Endothelial cell of umbilical vein (primary cell): ENCODE data around the gene FYB2.

Experiments used
- EZH2 ChIP-seq: IDR thresholded peaks from 2 replicates; pipeline ENCODE4 v1.6.1; 2012; ENCODE audit warnings: borderline replicate concordance, low read depth, mild to moderate bottlenecking, moderate library complexity, low read length, inconsistent platforms; ENCODE audit not compliant: severe bottlenecking
- JUN ChIP-seq: IDR thresholded peaks from 2 replicates; pipeline ENCODE4 v1.6.1; 2011; ENCODE audit warnings: borderline replicate concordance, low read depth; ENCODE audit not compliant: insufficient read length, insufficient read depth
- MYC ChIP-seq: IDR thresholded peaks from one replicate; pipeline ENCODE4 v1.6.1; 2011; ENCODE audit warnings: mild to moderate bottlenecking, low read depth, low read length
- POLR2A ChIP-seq: IDR thresholded peaks from 2 replicates; pipeline ENCODE4 v1.6.1; 2012; ENCODE audit warnings: low read depth, mild to moderate bottlenecking, control low read depth, low read length
- POLR2AphosphoS5 ChIP-seq: IDR thresholded peaks from 2 replicates; pipeline ENCODE4 v1.6.1; 2012; ENCODE audit warnings: low read depth, mild to moderate bottlenecking, control low read depth, low read length, moderate library complexity; ENCODE audit not compliant: insufficient read depth
- TF ChIP-seq, protein P1 (sequence below), 2 donors: IDR thresholded peaks; 1 replicate in 1 of 2; 2 replicates in 1 of 2; pipeline ENCODE4 v1.5.1; 2011; ENCODE audit warnings: low read length in 2 of 2, mild to moderate bottlenecking in 2 of 2, moderate library complexity in 2 of 2, control low read depth in 1 of 2, inconsistent platforms in 1 of 2, low read depth in 1 of 2; ENCODE audit not compliant: insufficient read depth in 1 of 2; ENCODE audit errors: extremely low read depth in 1 of 2
- TF ChIP-seq, protein P2 (sequence below): IDR thresholded peaks from 2 replicates; pipeline ENCODE4 v1.6.1; 2011; ENCODE audit not compliant: insufficient read depth, insufficient read length

DNA sequence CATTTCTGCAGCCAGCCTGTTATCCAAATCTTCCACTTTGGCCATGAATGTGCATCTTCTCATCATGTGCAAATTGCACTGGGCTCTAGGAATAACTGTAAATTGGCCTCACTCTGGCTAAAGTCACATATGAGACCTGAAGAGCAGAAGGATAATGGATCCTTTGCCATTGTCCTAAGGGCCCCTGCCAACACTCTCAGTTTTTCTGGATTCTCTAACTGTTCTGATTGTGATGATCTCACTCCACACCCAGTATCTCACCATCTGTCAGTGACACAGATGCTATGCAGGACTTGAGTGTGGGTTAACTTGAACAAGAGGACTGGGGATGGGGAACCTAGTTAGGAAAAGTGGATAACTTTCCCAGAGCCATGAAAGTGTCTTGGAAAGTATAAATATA is 8.5 kb upstream of the FYB2 start:
- TF ChIP-seq MYC (no peak), JUN (no peak), POLR2A (no peak), POLR2AphosphoS5 (no peak), EZH2 (no peak)
- TF ChIP-seq, protein P1, sequence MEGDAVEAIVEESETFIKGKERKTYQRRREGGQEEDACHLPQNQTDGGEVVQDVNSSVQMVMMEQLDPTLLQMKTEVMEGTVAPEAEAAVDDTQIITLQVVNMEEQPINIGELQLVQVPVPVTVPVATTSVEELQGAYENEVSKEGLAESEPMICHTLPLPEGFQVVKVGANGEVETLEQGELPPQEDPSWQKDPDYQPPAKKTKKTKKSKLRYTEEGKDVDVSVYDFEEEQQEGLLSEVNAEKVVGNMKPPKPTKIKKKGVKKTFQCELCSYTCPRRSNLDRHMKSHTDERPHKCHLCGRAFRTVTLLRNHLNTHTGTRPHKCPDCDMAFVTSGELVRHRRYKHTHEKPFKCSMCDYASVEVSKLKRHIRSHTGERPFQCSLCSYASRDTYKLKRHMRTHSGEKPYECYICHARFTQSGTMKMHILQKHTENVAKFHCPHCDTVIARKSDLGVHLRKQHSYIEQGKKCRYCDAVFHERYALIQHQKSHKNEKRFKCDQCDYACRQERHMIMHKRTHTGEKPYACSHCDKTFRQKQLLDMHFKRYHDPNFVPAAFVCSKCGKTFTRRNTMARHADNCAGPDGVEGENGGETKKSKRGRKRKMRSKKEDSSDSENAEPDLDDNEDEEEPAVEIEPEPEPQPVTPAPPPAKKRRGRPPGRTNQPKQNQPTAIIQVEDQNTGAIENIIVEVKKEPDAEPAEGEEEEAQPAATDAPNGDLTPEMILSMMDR (IDR thresholded peaks at IDR 0.05; ENCODE audit: extremely low read depth in 1 of 2, insufficient read depth in 1 of 2, low read depth in 1 of 2, low read length in 2 of 2), result no peak
- TF ChIP-seq, protein P2, sequence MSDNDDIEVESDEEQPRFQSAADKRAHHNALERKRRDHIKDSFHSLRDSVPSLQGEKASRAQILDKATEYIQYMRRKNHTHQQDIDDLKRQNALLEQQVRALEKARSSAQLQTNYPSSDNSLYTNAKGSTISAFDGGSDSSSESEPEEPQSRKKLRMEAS, result no peak
